GM21737 (cell line): ENCODE results near the gene DLEC1.
"Not testable (repeated sequence)": the region's sequence is repeated elsewhere in the genome, so short reads cannot be mapped to it uniquely, and the experiment has no call there.

ENCODE experiments used
- ATAC-seq: cut with Tn5 transposase; IDR thresholded peaks from one replicate; pipeline ENCODE4 v1.9.1; 2021; ENCODE audit warnings: mild to moderate bottlenecking, moderate library complexity; ENCODE audit not compliant: unreplicated experiment

DLEC1 gene

GRCh38 chr3:38018296-38019266 lies 20.4 kb upstream of the DLEC1 start:
- no peak for ATAC-seq

DNA sequence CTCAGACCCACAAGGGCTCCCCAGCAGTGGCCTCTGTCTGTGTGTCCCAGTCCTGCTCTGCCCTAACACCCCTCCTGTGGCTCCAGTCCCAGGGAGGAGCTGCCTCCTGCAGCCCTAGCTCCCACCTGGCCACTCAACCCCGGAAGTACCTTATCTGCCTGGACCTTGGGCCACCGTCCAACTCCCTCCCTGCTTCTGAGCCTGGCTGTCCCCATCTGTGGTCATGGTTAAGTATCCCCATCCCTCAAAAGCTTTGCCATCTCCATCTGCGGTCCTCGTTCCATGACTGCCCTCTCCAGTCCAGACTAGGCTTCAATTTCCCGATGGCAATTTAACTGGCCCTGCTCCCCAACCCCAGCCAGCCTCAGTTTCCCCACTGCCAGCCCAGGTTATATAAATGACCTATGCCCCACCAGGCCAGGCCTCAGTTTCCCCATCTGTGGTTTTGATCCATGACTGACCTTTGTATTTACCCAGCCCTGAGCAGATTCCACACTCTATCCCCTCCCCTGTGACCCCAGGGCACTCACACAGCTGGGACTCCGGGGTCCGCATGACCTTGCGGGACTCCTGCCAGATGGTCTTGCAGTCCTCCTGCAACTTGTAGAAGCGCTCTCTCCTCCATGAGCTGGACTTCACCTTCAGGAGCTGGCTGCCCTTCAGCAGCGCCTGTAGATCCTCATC lies 19.2 kb upstream of the DLEC1 start:
- no peak for ATAC-seq

DNA sequence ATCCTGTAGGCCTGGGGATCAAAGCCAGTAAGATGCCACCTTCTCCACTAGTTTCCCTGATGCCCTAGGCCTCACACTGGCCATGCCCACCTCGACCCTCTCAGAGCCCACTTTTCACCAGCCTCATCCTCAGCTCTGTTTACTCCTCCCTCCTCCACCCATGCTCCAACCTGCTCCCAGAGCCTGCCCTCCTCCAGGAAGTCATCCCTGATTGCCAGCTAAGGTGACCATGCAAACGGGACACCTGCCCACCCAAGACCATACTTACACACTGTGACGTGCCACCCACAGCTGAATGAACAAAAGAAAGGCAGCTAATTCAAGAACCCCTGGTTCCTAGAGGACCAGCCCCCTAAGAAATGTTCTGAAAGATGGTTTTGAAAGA lies 18.7 kb upstream of the DLEC1 start:
- no peak for ATAC-seq

DNA sequence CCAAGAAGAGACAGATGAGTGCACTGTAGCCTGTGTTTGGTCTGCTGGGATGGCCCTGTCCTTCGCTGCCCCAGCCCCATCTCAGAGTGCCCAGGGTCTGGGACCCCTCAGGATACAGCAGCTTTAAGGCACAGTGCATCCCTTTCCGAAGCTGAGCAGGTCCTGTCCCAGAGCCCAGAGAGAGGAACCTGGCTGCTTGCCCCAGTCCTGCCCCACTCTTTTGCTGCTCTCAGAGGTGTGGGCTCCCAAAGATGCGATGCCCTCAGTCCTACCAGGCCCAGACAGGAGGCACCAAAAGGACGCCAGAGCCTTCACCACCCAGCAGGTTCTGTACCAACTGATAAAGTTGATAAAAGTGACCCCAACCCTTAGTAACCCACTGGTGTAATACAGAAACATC lies 17.8 kb upstream of the DLEC1 start:
- no peak for ATAC-seq

- ATAC-seq = no peak
Measured at GRCh38 chr3:38022301-38022700, 16.7 kb upstream of the DLEC1 start.

- no peak for ATAC-seq
Measured at GRCh38 chr3:38022896-38023709, 15.9 kb upstream of the DLEC1 start.

GRCh38 chr3:38026856-38027255 lies 12.2 kb upstream of the DLEC1 start:
- ATAC-seq = no peak

- ATAC-seq = no peak
Measured at GRCh38 chr3:38027466-38028465, 11.2 kb upstream of the DLEC1 start.

- ATAC-seq = no peak
Measured at GRCh38 chr3:38028621-38029361, 10.2 kb upstream of the DLEC1 start.

GRCh38 chr3:38029400-38030125 lies 9.4 kb upstream of the DLEC1 start, which contains the start of gene PLCD1:
Gene PLCD1 (minus strand): TSS chr3:38029642. CDS start chr3:38029539, 103 bp downstream.
- no peak for ATAC-seq

DNA sequence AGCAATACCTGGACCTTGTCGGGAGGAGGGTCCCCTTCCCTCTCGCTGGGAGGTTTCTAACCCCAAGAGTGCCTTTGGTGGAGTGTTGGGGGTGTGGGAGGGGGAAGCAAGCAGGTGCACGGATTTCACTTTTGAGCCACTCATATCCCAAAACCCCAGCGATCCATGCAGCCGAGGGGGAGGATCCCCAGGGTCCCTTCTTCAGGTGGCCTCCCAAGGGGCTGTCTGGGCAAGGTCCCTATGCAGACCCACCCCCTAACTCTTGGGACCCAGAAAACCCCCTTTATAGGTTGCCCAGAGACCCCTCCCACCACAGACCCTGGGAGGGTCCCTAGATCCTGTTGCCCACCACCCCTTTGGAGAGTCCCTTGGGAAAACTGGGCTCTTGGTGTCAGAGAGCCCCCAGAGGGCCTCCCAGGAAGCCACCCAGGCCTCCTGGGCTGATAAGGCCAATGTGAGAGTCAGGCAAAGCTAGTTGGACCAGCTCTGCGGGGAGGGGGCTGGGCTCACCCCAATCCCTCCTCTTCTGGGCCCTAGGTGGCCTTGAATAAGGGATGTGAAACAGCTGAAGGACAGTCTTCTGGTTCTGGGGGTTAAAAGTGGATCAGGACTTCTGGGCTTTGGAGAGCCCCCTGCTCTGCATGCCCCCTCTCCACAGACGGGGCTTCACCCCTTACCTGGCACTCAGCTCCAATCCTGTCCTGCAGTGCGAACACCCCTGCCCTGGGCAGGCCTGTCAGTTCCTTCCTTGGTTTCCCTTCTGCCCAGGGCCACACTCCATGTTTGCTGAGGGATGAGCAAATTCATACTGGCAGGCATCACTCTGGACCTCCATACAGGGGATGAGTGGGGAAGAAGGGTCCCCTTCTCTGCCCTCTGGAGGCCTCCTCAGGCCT lies 8.6 kb upstream of the DLEC1 start:
- no peak for ATAC-seq

DNA sequence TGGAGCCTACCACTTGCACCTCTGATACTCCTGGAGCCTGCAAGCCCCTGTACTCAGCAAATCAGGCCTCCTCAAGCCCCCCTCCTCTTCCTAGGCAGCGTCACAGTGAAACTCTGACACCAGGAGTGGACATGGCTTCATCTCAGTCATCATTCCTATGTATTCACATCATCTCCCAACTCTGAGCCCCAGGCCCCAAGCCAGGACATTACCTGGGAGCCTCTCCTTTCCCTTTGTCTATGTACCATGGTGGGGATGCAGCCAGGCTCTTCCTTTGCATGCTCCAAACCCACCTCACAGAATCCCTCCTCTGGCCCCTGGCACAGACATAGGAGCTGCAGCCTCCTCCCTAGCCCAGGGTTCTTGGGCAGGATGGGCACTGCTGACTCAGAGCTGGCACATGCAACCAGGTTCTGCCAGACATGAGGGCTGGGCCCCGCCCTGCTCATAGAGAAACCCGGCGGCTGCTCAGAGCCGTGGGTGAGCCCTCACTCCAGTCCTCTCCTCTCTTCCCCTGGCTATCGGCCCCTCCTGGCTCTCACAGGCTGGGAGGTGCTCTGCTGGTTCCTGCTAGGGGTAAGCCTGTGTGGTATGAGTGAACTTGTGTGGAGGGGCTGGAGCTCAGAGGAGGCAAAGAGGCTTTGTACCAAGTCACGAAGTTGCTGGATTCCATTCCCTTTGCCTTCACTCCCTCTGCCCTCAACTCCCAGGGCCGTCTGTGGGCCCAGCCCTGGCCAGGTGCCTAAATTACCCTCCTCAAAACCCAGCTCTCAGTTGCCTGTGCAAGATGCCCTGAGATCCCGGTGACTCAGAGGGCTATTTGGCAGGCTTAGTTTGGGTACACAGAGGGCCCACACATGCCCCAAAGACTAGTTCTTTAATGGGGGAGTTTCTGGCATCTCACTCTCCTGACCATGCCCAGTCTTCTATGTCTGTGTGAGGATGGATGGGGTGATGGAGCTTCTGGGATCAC lies 7.7 kb upstream of the DLEC1 start:
- no peak for ATAC-seq

DNA sequence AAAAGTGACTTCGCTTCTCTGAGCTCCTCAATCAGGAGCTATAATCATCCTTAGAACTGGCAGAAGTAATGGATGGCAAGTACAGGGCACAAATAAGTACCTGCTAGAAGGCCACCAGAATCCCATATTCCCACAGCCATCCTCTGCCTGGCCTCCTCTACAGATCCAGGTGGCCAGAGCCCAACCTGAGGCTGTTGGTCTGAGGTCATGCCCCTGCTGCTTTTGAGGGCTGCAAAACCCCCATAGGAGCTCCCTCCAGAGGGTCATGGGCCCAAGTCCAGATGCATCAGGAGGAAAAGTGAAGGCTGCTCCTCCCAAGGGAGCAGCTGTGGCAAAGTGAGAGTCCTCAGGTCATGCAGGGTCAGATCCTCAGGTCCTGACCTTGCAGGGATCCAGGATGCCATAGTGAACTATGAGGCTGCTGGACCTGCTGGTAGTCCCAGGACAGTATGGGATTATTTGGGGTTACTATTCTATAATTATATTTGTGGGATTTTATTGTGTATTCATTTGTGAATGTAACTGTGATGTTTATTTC lies 6.6 kb upstream of the DLEC1 start:
- no peak for ATAC-seq

DNA sequence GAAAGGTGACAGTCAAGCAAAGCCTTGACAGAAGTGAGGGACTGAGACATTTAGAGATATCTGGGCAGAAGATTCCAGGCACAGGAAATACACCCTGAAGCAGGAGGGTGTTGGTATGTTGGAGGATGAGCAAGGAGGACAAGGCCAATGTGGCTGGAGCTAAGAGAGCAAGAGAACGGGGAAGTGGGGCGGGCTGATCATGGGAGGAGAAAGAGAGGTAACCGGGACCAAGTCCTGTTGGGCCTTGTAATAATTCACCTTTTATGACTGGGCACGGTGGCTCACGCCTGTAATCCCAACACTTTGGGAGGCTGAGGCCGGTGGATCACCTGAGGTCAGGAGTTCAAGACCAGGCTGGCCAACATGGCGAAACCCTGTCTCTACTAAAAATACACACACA lies 5.4 kb upstream of the DLEC1 start:
- ATAC-seq = not testable (repeated sequence)

DNA sequence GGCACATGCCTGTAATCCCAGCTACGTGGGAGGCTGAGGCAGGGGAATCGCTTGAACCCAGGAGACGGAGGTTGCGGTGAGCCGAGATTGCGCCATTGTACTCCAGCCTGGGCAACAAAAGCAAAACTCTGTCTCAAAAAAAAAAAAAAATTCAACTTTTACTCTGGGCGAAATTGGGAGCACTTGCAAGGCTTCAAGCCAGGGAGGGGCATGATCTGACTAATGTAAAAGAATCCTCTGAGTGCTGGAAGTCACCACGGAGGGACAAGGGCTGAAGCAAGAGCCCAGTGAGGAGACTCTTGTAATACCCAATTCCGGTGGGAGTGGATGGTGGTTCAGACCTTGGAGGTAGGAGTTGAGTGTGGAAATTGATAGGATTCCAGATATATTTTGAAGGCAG lies 4.7 kb upstream of the DLEC1 start:
- ATAC-seq = not testable (repeated sequence)

DNA sequence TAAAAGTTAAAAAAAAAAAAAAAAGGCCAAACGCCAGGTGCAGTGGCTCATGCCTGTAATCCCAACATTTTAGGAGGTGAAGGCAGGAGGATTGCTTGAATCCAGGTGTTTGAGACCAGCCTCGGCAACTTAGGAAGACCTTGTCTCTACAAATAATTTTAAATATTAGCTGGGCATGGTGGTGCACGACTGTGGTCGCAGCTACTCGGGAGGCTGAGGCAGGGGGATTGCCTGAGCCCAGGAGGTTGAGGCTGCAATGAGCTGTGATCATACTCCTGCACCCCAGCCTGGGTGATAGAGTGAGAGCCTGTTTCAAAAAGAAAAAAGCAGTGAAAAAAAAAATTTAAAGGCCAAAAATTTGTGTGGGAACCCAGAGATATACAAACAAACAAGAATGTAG lies 2.7 kb upstream of the DLEC1 start:
- ATAC-seq = no peak
